ENCODE data around the gene CDH13. TPM values are rescaled to one million over a fixed set of nuclear protein-coding genes. Genes with fewer than 3 reads are reported as not detected.

CDH13 gene
- total and polyA plus RNA-seq, 2 of the 8 experiments (the other 6 are each of a cell fraction or from before 2014, with no cell fraction given): 2.3 to 2.4 TPM

GRCh38 chr16:82846806-82847205 lies 220.0 kb downstream of the CDH13 start (continued):
- TF ChIP-seq, protein P1, sequence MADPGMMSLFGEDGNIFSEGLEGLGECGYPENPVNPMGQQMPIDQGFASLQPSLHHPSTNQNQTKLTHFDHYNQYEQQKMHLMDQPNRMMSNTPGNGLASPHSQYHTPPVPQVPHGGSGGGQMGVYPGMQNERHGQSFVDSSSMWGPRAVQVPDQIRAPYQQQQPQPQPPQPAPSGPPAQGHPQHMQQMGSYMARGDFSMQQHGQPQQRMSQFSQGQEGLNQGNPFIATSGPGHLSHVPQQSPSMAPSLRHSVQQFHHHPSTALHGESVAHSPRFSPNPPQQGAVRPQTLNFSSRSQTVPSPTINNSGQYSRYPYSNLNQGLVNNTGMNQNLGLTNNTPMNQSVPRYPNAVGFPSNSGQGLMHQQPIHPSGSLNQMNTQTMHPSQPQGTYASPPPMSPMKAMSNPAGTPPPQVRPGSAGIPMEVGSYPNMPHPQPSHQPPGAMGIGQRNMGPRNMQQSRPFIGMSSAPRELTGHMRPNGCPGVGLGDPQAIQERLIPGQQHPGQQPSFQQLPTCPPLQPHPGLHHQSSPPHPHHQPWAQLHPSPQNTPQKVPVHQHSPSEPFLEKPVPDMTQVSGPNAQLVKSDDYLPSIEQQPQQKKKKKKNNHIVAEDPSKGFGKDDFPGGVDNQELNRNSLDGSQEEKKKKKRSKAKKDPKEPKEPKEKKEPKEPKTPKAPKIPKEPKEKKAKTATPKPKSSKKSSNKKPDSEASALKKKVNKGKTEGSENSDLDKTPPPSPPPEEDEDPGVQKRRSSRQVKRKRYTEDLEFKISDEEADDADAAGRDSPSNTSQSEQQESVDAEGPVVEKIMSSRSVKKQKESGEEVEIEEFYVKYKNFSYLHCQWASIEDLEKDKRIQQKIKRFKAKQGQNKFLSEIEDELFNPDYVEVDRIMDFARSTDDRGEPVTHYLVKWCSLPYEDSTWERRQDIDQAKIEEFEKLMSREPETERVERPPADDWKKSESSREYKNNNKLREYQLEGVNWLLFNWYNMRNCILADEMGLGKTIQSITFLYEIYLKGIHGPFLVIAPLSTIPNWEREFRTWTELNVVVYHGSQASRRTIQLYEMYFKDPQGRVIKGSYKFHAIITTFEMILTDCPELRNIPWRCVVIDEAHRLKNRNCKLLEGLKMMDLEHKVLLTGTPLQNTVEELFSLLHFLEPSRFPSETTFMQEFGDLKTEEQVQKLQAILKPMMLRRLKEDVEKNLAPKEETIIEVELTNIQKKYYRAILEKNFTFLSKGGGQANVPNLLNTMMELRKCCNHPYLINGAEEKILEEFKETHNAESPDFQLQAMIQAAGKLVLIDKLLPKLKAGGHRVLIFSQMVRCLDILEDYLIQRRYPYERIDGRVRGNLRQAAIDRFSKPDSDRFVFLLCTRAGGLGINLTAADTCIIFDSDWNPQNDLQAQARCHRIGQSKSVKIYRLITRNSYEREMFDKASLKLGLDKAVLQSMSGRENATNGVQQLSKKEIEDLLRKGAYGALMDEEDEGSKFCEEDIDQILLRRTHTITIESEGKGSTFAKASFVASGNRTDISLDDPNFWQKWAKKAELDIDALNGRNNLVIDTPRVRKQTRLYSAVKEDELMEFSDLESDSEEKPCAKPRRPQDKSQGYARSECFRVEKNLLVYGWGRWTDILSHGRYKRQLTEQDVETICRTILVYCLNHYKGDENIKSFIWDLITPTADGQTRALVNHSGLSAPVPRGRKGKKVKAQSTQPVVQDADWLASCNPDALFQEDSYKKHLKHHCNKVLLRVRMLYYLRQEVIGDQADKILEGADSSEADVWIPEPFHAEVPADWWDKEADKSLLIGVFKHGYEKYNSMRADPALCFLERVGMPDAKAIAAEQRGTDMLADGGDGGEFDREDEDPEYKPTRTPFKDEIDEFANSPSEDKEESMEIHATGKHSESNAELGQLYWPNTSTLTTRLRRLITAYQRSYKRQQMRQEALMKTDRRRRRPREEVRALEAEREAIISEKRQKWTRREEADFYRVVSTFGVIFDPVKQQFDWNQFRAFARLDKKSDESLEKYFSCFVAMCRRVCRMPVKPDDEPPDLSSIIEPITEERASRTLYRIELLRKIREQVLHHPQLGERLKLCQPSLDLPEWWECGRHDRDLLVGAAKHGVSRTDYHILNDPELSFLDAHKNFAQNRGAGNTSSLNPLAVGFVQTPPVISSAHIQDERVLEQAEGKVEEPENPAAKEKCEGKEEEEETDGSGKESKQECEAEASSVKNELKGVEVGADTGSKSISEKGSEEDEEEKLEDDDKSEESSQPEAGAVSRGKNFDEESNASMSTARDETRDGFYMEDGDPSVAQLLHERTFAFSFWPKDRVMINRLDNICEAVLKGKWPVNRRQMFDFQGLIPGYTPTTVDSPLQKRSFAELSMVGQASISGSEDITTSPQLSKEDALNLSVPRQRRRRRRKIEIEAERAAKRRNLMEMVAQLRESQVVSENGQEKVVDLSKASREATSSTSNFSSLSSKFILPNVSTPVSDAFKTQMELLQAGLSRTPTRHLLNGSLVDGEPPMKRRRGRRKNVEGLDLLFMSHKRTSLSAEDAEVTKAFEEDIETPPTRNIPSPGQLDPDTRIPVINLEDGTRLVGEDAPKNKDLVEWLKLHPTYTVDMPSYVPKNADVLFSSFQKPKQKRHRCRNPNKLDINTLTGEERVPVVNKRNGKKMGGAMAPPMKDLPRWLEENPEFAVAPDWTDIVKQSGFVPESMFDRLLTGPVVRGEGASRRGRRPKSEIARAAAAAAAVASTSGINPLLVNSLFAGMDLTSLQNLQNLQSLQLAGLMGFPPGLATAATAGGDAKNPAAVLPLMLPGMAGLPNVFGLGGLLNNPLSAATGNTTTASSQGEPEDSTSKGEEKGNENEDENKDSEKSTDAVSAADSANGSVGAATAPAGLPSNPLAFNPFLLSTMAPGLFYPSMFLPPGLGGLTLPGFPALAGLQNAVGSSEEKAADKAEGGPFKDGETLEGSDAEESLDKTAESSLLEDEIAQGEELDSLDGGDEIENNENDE (IDR thresholded peaks at IDR 0.05; ENCODE audit: insufficient replicate concordance, low read length): no peak
- TF ChIP-seq ZNF274 (IDR thresholded peaks at IDR 0.05; ENCODE audit: borderline replicate concordance, extremely low read depth, low read length) (no peak), CEBPB (IDR thresholded peaks at IDR 0.05; ENCODE audit: low read depth, low read length) (no peak), PHF8 (conservative IDR thresholded peaks at IDR 0.05; ENCODE audit: low read depth, low read length) (no peak), YY1 (IDR thresholded peaks at IDR 0.05; ENCODE audit: low read depth, low read length) (no peak), RXRA (IDR thresholded peaks at IDR 0.05; ENCODE audit: insufficient read depth, low read depth, low read length) (no peak), RAD21 (IDR thresholded peaks at IDR 0.05 in 1 of 2, conservative IDR thresholded peaks at IDR 0.05 in 1 of 2; ENCODE audit: low read depth in 2 of 2, low read length in 2 of 2) (no peak), TBP (IDR thresholded peaks at IDR 0.05; ENCODE audit: low read depth, low read length) (no peak)
- TF ChIP-seq, protein P2, sequence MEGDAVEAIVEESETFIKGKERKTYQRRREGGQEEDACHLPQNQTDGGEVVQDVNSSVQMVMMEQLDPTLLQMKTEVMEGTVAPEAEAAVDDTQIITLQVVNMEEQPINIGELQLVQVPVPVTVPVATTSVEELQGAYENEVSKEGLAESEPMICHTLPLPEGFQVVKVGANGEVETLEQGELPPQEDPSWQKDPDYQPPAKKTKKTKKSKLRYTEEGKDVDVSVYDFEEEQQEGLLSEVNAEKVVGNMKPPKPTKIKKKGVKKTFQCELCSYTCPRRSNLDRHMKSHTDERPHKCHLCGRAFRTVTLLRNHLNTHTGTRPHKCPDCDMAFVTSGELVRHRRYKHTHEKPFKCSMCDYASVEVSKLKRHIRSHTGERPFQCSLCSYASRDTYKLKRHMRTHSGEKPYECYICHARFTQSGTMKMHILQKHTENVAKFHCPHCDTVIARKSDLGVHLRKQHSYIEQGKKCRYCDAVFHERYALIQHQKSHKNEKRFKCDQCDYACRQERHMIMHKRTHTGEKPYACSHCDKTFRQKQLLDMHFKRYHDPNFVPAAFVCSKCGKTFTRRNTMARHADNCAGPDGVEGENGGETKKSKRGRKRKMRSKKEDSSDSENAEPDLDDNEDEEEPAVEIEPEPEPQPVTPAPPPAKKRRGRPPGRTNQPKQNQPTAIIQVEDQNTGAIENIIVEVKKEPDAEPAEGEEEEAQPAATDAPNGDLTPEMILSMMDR (IDR thresholded peaks at IDR 0.05; ENCODE audit: control extremely low read depth in 1 of 3, insufficient read depth in 1 of 3, low read depth in 1 of 3, low read length in 3 of 3): no peak
